ENCODE measurements around the gene TMEM52B. TPM values are rescaled to one million over a fixed set of nuclear protein-coding genes. Genes with fewer than 3 reads are reported as not detected.

TMEM52B gene
- total and polyA plus RNA-seq, 9 of the 15 experiments (the other 6 are each of a cell fraction or from before 2014, with no cell fraction given): not detected

GRCh38 chr12:10211940-10212738 is 33.3 kb downstream of the TMEM52B start (continued):
- TF ChIP-seq POLR2AphosphoS5 (IDR thresholded peaks at IDR 0.05; ENCODE audit: control insufficient read depth, insufficient read depth, low read depth, low read length) (peak; percentile 13; the same call in 1 of the 2 replicates), ZNF12 (CRISPR knock-in tag; IDR thresholded peaks at IDR 0.05) (no peak), EP400 (IDR thresholded peaks at IDR 0.05) (peak; percentile 58), C11orf30 (IDR thresholded peaks at IDR 0.05; ENCODE audit: low read depth) (peak; percentile 86), TBP (optimal IDR thresholded peaks at IDR 0.05; ENCODE audit: low read depth, low read length) (peak; percentile 80), SFPQ (IDR thresholded peaks at IDR 0.05; ENCODE audit: low read depth, low read length) (no peak), ZNF384 (IDR thresholded peaks at IDR 0.05; ENCODE audit: low read depth, low read length) (no peak), ZNF584 (CRISPR knock-in tag; IDR thresholded peaks at IDR 0.05; ENCODE audit: low read depth) (no peak), TRIM25 (IDR thresholded peaks at IDR 0.05; ENCODE audit: borderline replicate concordance) (no peak), THAP12 (CRISPR knock-in tag; IDR thresholded peaks at IDR 0.05) (no peak), TAL1 (IDR thresholded peaks at IDR 0.05) (no peak), HINFP (tag; conservative IDR thresholded peaks at IDR 0.05; ENCODE audit: low read depth) (no peak), RBM25 (IDR thresholded peaks at IDR 0.05; ENCODE audit: low read depth, low read length, severe bottlenecking) (no peak), HNRNPK (IDR thresholded peaks at IDR 0.05; ENCODE audit: low read depth, low read length, poor library complexity, severe bottlenecking) (no peak), CXXC5 (CRISPR knock-in tag; IDR thresholded peaks at IDR 0.05) (peak; percentile 68; the same call in 1 of the 2 replicates), SUPT5H (IDR thresholded peaks at IDR 0.05) (peak; percentile 32; the same call in 1 of the 2 replicates), BRD9 (IDR thresholded peaks at IDR 0.05; ENCODE audit: low read depth, partially characterized antibody) (no peak)
- TF ChIP-seq, protein P1, sequence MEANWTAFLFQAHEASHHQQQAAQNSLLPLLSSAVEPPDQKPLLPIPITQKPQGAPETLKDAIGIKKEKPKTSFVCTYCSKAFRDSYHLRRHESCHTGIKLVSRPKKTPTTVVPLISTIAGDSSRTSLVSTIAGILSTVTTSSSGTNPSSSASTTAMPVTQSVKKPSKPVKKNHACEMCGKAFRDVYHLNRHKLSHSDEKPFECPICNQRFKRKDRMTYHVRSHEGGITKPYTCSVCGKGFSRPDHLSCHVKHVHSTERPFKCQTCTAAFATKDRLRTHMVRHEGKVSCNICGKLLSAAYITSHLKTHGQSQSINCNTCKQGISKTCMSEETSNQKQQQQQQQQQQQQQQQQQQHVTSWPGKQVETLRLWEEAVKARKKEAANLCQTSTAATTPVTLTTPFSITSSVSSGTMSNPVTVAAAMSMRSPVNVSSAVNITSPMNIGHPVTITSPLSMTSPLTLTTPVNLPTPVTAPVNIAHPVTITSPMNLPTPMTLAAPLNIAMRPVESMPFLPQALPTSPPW (CRISPR knock-in tag; IDR thresholded peaks at IDR 0.05): peak; percentile 94

Measured in K562 (cell line).